Keratinocyte (primary cell): ENCODE measurements around the gene CNKSR2. TPM values are rescaled to one million over a fixed set of nuclear protein-coding genes. Genes with fewer than 3 reads are reported as not detected.
A peak's percentile ranks its signal among the peaks of the same experiment; 100 is the strongest.

Source experiments
- DNase-seq: peaks from one replicate; pipeline ENCODE4 v3.0.0-alpha.2; 2011; ENCODE audit warnings: low read depth, missing footprints, low spot score
- FAIRE-seq: peaks from 2 replicates; lab custom pipeline; 2011; peaks lifted over from hg19 to GRCh38; lab: Jason Lieb, UNC
- H2AFZ ChIP-seq: 2 replicates; pipeline ENCODE4 v1.6.0; 2012; ENCODE audit warnings: low read length, control low read depth, inconsistent platforms; ENCODE audit not compliant: control insufficient read depth
- H3K27ac ChIP-seq: 2 replicates; pipeline ENCODE4 v1.5.1; 2011; ENCODE audit warnings: low read length; ENCODE audit not compliant: control insufficient read depth, insufficient read depth
- H3K27me3 ChIP-seq: 3 replicates; pipeline ENCODE4 v1.6.0; 2011; ENCODE audit warnings: low read length; ENCODE audit not compliant: control insufficient read depth, insufficient read depth; ENCODE audit errors: extremely low read depth
- H3K36me3 ChIP-seq, 2 experiments: 2 replicates in 1 of 2; 3 replicates in 1 of 2; pipeline ENCODE4 v1.5.1; 2011; ENCODE audit warnings: low read length in 2 of 2, mild to moderate bottlenecking in 1 of 2; ENCODE audit not compliant: control insufficient read depth in 2 of 2, insufficient read depth in 2 of 2; ENCODE audit errors: extremely low read depth in 1 of 2
- H3K4me1 ChIP-seq: 3 replicates; pipeline ENCODE4 v1.5.1; 2011; ENCODE audit warnings: low read length; ENCODE audit not compliant: control insufficient read depth, insufficient read depth; ENCODE audit errors: extremely low read depth
- H3K4me2 ChIP-seq: 3 replicates; pipeline ENCODE4 v1.6.0; 2011; ENCODE audit warnings: low read depth, low read length; ENCODE audit not compliant: control insufficient read depth, insufficient read depth; ENCODE audit errors: extremely low read depth
- H3K4me3 ChIP-seq, 3 experiments: fragments of 200-600 bp in 1 of 3; sonication (generic) in 1 of 3; 2 replicates in 2 of 3; 3 replicates in 1 of 3; pipeline ENCODE4 v1.5.1; 2011 to 2016; ENCODE audit warnings: low read length in 3 of 3, mild to moderate bottlenecking in 3 of 3, control low read depth in 2 of 3, inconsistent platforms in 1 of 3, low read depth in 1 of 3, mixed read lengths in 1 of 3, mixed run types in 1 of 3, moderate library complexity in 1 of 3; ENCODE audit not compliant: control insufficient read depth in 2 of 3, insufficient read depth in 2 of 3; ENCODE audit errors: extremely low read depth in 1 of 3
- H3K79me2 ChIP-seq: 2 replicates; pipeline ENCODE4 v1.6.0; 2012; ENCODE audit warnings: low read length; ENCODE audit not compliant: control insufficient read depth, insufficient read depth
- H3K9ac ChIP-seq: 3 replicates; pipeline ENCODE4 v1.6.0; 2011; ENCODE audit warnings: low read length; ENCODE audit not compliant: control insufficient read depth, insufficient read depth; ENCODE audit errors: extremely low read depth
- H3K9me1 ChIP-seq: 3 replicates; pipeline ENCODE4 v1.6.0; 2011; ENCODE audit warnings: low read length; ENCODE audit not compliant: control insufficient read depth, insufficient read depth; ENCODE audit errors: extremely low read depth
- H3K9me3 ChIP-seq: 2 replicates; pipeline ENCODE4 v1.5.1; 2012; ENCODE audit warnings: low read depth, low read length; ENCODE audit not compliant: control insufficient read depth
- H4K20me1 ChIP-seq: 3 replicates; pipeline ENCODE4 v1.6.0; 2011; ENCODE audit warnings: low read length; ENCODE audit not compliant: control insufficient read depth, insufficient read depth; ENCODE audit errors: extremely low read depth
- CTCF ChIP-seq, 3 experiments: IDR thresholded peaks in 1 of 3; conservative IDR thresholded peaks in 1 of 3; optimal IDR thresholded peaks in 1 of 3; 2 replicates in 2 of 3; 3 replicates in 1 of 3; pipeline versions ENCODE3 to v1.5.1; 2011; ENCODE audit warnings: low read length in 3 of 3, mild to moderate bottlenecking in 3 of 3, moderate library complexity in 2 of 3, control low read depth in 1 of 3, inconsistent platforms in 1 of 3; ENCODE audit not compliant: insufficient read depth in 2 of 3; ENCODE audit errors: extremely low read depth in 1 of 3
- EZH2 ChIP-seq: IDR thresholded peaks from one replicate; pipeline ENCODE4 v1.6.1; 2012; ENCODE audit warnings: inconsistent platforms, mild to moderate bottlenecking, low read length, moderate library complexity
- dilution Hi-C: fragments of 300-500 bp; cut with MboI; formaldehyde crosslinking; loops from one replicate; pipeline ENCODE4 v1.7.0; 2020; ENCODE audit warnings: low sequenced_read_pairs; ENCODE audit not compliant: extremely low pct_ligation_motif_present
- polyA minus RNA-seq, 3 experiments: library from RNA; depleted of rRNA, polyadenylated mRNA; stranded (reverse); fragments of >200 nt; gene quantifications; 1 replicate in 1 of 3; 2 replicates in 1 of 3; 3 replicates in 1 of 3; pipeline ENCODE4 v1.2.3, GENCODE V29; 2011
- polyA plus RNA-seq, 5 experiments: library from polyadenylated mRNA; depleted of rRNA in 3 of 5; stranded (reverse) in 3 of 5; stranded (forward) in 1 of 5; unstranded in 1 of 5; fragments of >200 nt; gene quantifications; 1 replicate in 1 of 5; 2 replicates in 3 of 5; 3 replicates in 1 of 5; pipeline versions ENCODE4 v1.2.1 to v1.2.3, GENCODE V29; 2011 to 2012; ENCODE audit warnings: missing spikeins in 2 of 5, low read depth in 1 of 5, low replicate concordance in 1 of 5

The CNKSR2 gene
- polyA plus RNA-seq (0.19 to 1.6 TPM (median 0.63 TPM) in 3 replicates), polyA minus RNA-seq (0.07 to 3.7 TPM (median 3.5 TPM) in 3 replicates)
- 0.21 TPM for polyA plus RNA-seq (2011; ENCODE audit: low read depth)
- polyA plus RNA-seq (2011; cell fraction: cytosol; rRNA removed) = 0.21 and 0.52 TPM in 2 replicates
- 0.21 and 0.33 TPM in 2 replicates for polyA plus RNA-seq (2011; cell fraction: nucleus; rRNA removed)
- polyA plus RNA-seq (2012; ENCODE audit: low replicate concordance) = 0.08 and 1.7 TPM in 2 replicates
- not detected for polyA minus RNA-seq (2011; cell fraction: cytosol; rRNA and poly(A)+ RNA removed)
- polyA minus RNA-seq (2011; cell fraction: nucleus; rRNA and poly(A)+ RNA removed) = 0.84 and 0.93 TPM in 2 replicates

GRCh38 chrX:21374163-21374993, at the start of gene CNKSR2:
Gene CNKSR2, plus strand, starts transcription at chrX:21374418. Its CDS starts 480 bp downstream, at chrX:21374898.
- no peaks in the 10 kb centered on the region for H3K9me3 ChIP-seq
- H3K4me2 ChIP-seq = peak within 1 kb of the TSS; percentile 70
- no peaks in the 10 kb centered on the region for H4K20me1 ChIP-seq
- dilution Hi-C loops = no loop called here
- no peaks in the 10 kb centered on the region for H3K79me2 ChIP-seq
- no peak within 1 kb of the TSS for H3K9ac ChIP-seq
- peak within 1 kb of the TSS; percentile 34 to 69 (median 62) for H3K4me3 ChIP-seq
- no peak for TF ChIP-seq CTCF (optimal IDR thresholded peaks at IDR 0.05 in 1 of 3, IDR thresholded peaks at IDR 0.05 in 1 of 3, conservative IDR thresholded peaks at IDR 0.05 in 1 of 3; ENCODE audit: extremely low read depth in 1 of 3, insufficient read depth in 2 of 3, low read length in 3 of 3)
- no peak for TF ChIP-seq EZH2
- FAIRE-seq = no peak
- peak within 1 kb of the TSS; percentile 74 for H2AFZ ChIP-seq
- no peaks in the 10 kb centered on the region for H3K36me3 ChIP-seq
- DNase-seq = no peak
- H3K4me1 ChIP-seq = no peaks in the 10 kb centered on the region
- no peaks in the 10 kb centered on the region for H3K9me1 ChIP-seq
- H3K27me3 ChIP-seq = no peaks in the 10 kb centered on the region
- H3K27ac ChIP-seq = no peak within 1 kb of the TSS

- H3K27ac ChIP-seq = no peak overlapping the region
- H3K9me1 ChIP-seq = no peaks in the 10 kb centered on the region
- H3K27me3 ChIP-seq = no peaks in the 10 kb centered on the region
- H2AFZ ChIP-seq = no peak overlapping the region
- H3K9ac ChIP-seq = no peak overlapping the region
- FAIRE-seq = no peak
- no peaks in the 10 kb centered on the region for H3K79me2 ChIP-seq
- TF ChIP-seq CTCF (optimal IDR thresholded peaks at IDR 0.05 in 1 of 3, IDR thresholded peaks at IDR 0.05 in 1 of 3, conservative IDR thresholded peaks at IDR 0.05 in 1 of 3; ENCODE audit: extremely low read depth in 1 of 3, insufficient read depth in 2 of 3, low read length in 3 of 3) (no peak), EZH2 (no peak)
- no peaks in the 10 kb centered on the region for H4K20me1 ChIP-seq
- no peaks in the 10 kb centered on the region for H3K9me3 ChIP-seq
- no peaks in the 10 kb centered on the region for H3K4me1 ChIP-seq
- H3K4me3 ChIP-seq = no peak overlapping the region
- no peak for DNase-seq
- no peaks in the 10 kb centered on the region for H3K36me3 ChIP-seq
- H3K4me2 ChIP-seq = no peak overlapping the region
- dilution Hi-C loops = no loop called here
Measured at GRCh38 chrX:21354725-21355124, 19.5 kb upstream of the CNKSR2 start.
